HepG2 (cell line): Measurements from ENCODE around the gene VPS18. TPM values are rescaled to one million over a fixed set of nuclear protein-coding genes. Genes with fewer than 3 reads are reported as not detected.

Source experiments
- ATAC-seq: fragments of 200-7000 bp; cut with Tn5 transposase; 3 replicates; pipeline ENCODE4 v1.9.1; 2020; ENCODE audit warnings: mild to moderate bottlenecking, moderate library complexity
- BruUV-seq: library from RNA; stranded (reverse); fragments of 400-500 nt; replicated peaks from 2 replicates; lab custom pipeline; 2021; lab: Mats Ljungman, UMichigan
- CTCF ChIA-PET: fragments of 300-600 bp; formaldehyde crosslinking; extraction: SDS; loops from one replicate; lab custom pipeline; 2021; ENCODE audit warnings: low total read pairs, inconsistent platforms, low intra/inter-chr PET ratio; lab: Yijun Ruan, JAX
- POLR2A ChIA-PET: fragments of 350-600 bp; sonication (Branson Sonifier 250); formaldehyde crosslinking; loops from one replicate; lab custom pipeline; 2020; ENCODE audit warnings: antibody characterized with exemption, inconsistent platforms; lab: Yijun Ruan, JAX
- DNase-seq: peaks from one replicate; pipeline ENCODE4 v3.0.0-alpha.2; 2015; ENCODE audit warnings: low spot score
- FAIRE-seq: peaks from 3 replicates; lab custom pipeline; 2011; peaks lifted over from hg19 to GRCh38; lab: Jason Lieb, UNC
- H2AFZ ChIP-seq: one replicate; pipeline ENCODE4 v1.6.1; 2011; ENCODE audit warnings: low read length, inconsistent platforms
- H3K27ac ChIP-seq: fragments of 300-600 bp; 3 replicates; pipeline ENCODE4 v1.8.0; 2011; ENCODE audit warnings: mixed run types, mild to moderate bottlenecking, mixed read lengths, low read length, inconsistent platforms; ENCODE audit not compliant: insufficient read depth; ENCODE audit errors: extremely low read length
- H3K27me3 ChIP-seq, 2 experiments: fragments of 200-600 bp in 1 of 2; 2 replicates in 1 of 2; 3 replicates in 1 of 2; pipeline versions ENCODE4 v1.6.0 to v1.8.0; 2011; ENCODE audit warnings: low read length in 2 of 2, mild to moderate bottlenecking in 2 of 2, moderate library complexity in 2 of 2, inconsistent platforms in 1 of 2; ENCODE audit not compliant: insufficient read depth in 2 of 2, control insufficient read depth in 1 of 2
- H3K36me3 ChIP-seq, 2 experiments: fragments of 200-600 bp in 1 of 2; replicated peaks in 1 of 2; 2 replicates in 1 of 2; 3 replicates in 1 of 2; pipeline versions ENCODE4 v1.5.1 to v1.8.0; 2011; ENCODE audit warnings: low read length in 2 of 2, inconsistent platforms in 1 of 2; ENCODE audit not compliant: insufficient read depth in 2 of 2, control insufficient read depth in 1 of 2
- H3K4me1 ChIP-seq: 2 replicates; pipeline ENCODE4 v1.5.1; 2012; ENCODE audit warnings: low read length, inconsistent platforms; ENCODE audit not compliant: insufficient read depth
- H3K4me2 ChIP-seq: 2 replicates; pipeline ENCODE4 v1.6.0; 2011; ENCODE audit warnings: low read depth, low read length, inconsistent platforms
- H3K4me3 ChIP-seq, 3 experiments: fragments of 200-600 bp in 1 of 3; sonication (generic), shearing (Covaris generic) in 1 of 3; replicated peaks in 1 of 3; 2 replicates each; pipeline ENCODE4 v1.5.1; 2011 to 2016; ENCODE audit warnings: low read length in 3 of 3, inconsistent platforms in 2 of 3, low read depth in 2 of 3, mild to moderate bottlenecking in 2 of 3, control low read depth in 1 of 3, mixed read lengths in 1 of 3; ENCODE audit not compliant: insufficient read depth in 1 of 3
- H3K79me2 ChIP-seq: one replicate; pipeline ENCODE4 v1.6.1; 2011; ENCODE audit warnings: low read length, inconsistent platforms; ENCODE audit not compliant: insufficient read depth
- H3K9ac ChIP-seq: 2 replicates; pipeline ENCODE4 v1.6.0; 2011; ENCODE audit warnings: mild to moderate bottlenecking, low read depth, low read length, inconsistent platforms; ENCODE audit not compliant: insufficient read depth
- H3K9me3 ChIP-seq: 2 replicates; pipeline ENCODE4 v1.5.1; 2012; ENCODE audit warnings: mild to moderate bottlenecking, low read length
- H4K20me1 ChIP-seq: 2 replicates; pipeline ENCODE4 v1.6.0; 2011; ENCODE audit warnings: inconsistent platforms, mild to moderate bottlenecking, low read length, moderate library complexity; ENCODE audit not compliant: insufficient read depth
- HIVEP1 ChIP-seq: sonication (generic); formaldehyde crosslinking; IDR thresholded peaks from 2 replicates; pipeline ENCODE4 v1.4.0; 2020; ENCODE audit warnings: mild to moderate bottlenecking, missing genetic modification reagents
- HNF4A ChIP-seq: sonication (generic); formaldehyde crosslinking; IDR thresholded peaks from 2 replicates; pipeline ENCODE4 v1.4.0; 2020; ENCODE audit warnings: missing genetic modification reagents
- SALL1 ChIP-seq: sonication (generic); formaldehyde crosslinking; IDR thresholded peaks from 2 replicates; pipeline ENCODE4 v1.8.0; 2022; ENCODE audit warnings: mild to moderate bottlenecking, missing genetic modification reagents
- SOX5 ChIP-seq: IDR thresholded peaks from 2 replicates; pipeline ENCODE4 v1.6.1; 2016; ENCODE audit warnings: borderline replicate concordance
- ZNF292 ChIP-seq: sonication (generic); formaldehyde crosslinking; IDR thresholded peaks from 2 replicates; pipeline ENCODE4 v1.8.1; 2022; ENCODE audit warnings: mild to moderate bottlenecking, low read depth, missing genetic modification reagents, borderline replicate concordance
- WGBS: methylation state at CpG from one replicate; pipeline ENCODE4 v1.1.6; 2017; ENCODE audit warnings: low lambda C conversion rate; 5-methylcytosine and 5-hydroxymethylcytosine counted together
- in situ Hi-C: cut with HindIII; loops from 2 replicates; pipeline ENCODE4 v1.10.0; 2017; ENCODE audit warnings: low pct_unique_long_range_greater_than_20kb; ENCODE audit not compliant: extremely low pct_ligation_motif_present
- intact Hi-C: fragments of 100-400 bp; cut with micrococcal nuclease; formaldehyde crosslinking; loops from one replicate; pipeline ENCODE4 v1.10.0; 2022; ENCODE audit not compliant: unreplicated experiment
- polyA plus RNA-seq, 8 experiments: library from polyadenylated mRNA; depleted of rRNA in 3 of 8; stranded (reverse) in 7 of 8; unstranded in 1 of 8; fragments of >200 nt; fragmentation: Illumina TruSeq in 4 of 8; extraction: Trizol in 4 of 8; gene quantifications; 2 replicates each; pipeline versions ENCODE4 v1.2.1 to v1.2.3, GENCODE V29; 2011 to 2016; ENCODE audit warnings: low read depth in 4 of 8, missing spikeins in 1 of 8, mixed read lengths in 1 of 8; ENCODE audit not compliant: insufficient read depth in 1 of 8
- total RNA-seq, 5 experiments: library from RNA; depleted of rRNA; stranded (reverse); fragments of >200 nt; fragmentation: Illumina TruSeq; extraction: Trizol; gene quantifications; 2 replicates each; pipeline ENCODE4 v1.2.3, GENCODE V29; 2016; ENCODE audit warnings: low read depth in 1 of 5
- TF ChIP-seq, protein P1 (sequence below): sonication (generic); formaldehyde crosslinking; IDR thresholded peaks from 2 replicates; pipeline ENCODE4 v1.4.0; 2020; ENCODE audit warnings: missing genetic modification reagents
- TF ChIP-seq, protein P2 (sequence below): sonication (generic); formaldehyde crosslinking; IDR thresholded peaks from 2 replicates; pipeline ENCODE4; 2020; ENCODE audit warnings: missing genetic modification reagents, mild to moderate bottlenecking, borderline replicate concordance
- TF ChIP-seq, protein P3 (sequence below), 2 experiments: fragments of 450-650 bp in 1 of 2; sonication (generic) in 1 of 2; formaldehyde crosslinking; IDR thresholded peaks; 2 replicates each; pipeline versions ENCODE4 v1.5.0 to v1.8.0; 2020 to 2022; ENCODE audit warnings: mild to moderate bottlenecking in 1 of 2, missing genetic modification reagents in 1 of 2
- TF ChIP-seq, protein P4 (sequence below): sonication (generic); formaldehyde crosslinking; IDR thresholded peaks from 2 replicates; pipeline ENCODE4 v1.4.0; 2020; ENCODE audit warnings: missing genetic modification reagents
- TF ChIP-seq, protein P5 (sequence below): sonication (generic); formaldehyde crosslinking; IDR thresholded peaks from 2 replicates; pipeline ENCODE4 v1.4.0; 2020; ENCODE audit warnings: missing genetic modification reagents

VPS18 gene
- total and polyA plus RNA-seq, 2 of the 13 experiments (the other 11 are each of a cell fraction or from before 2014, with no cell fraction given): 5.8 to 17.0 TPM

DNA sequence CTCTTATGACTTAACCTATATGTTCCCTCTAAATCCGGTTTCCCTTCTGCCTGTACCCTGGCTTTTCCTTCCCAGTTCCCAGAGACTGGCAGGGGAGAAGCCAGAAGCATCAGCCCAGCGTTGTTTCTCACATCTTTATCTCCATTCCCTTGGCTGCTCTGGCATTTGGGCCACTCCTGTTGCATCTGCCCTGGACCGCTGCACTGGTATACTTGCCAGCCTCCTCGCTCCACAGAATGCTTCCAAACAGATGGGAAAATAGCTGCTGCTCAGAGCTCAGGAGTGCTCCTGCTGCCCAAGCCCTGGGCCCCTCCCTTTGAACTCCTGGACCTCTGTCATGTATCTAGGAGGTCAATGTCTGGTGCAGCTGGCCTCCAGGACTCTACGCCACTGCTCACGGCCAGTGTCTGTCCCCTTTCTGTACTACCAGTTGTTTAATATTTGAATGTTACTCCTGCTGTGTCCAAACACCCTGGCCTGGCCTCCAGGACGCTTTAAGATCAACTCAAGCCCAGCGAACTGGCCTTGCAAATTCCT, 43.6 kb upstream of the VPS18 start:
- intact Hi-C loops (no loop called here), in situ Hi-C loops (no loop called here)
- POLR2A ChIA-PET: interaction anchor here (0.8 kb wide), 1 partner anchor 8 kb away, joined by 3 read pairs; no protein-coding TSS in a partner anchor
- H4K20me1 ChIP-seq: no peaks in the 10 kb centered on the region
- H3K79me2 ChIP-seq: no peaks in the 10 kb centered on the region
- peaks cover 49% of the 10 kb centered on the region for H3K4me1 ChIP-seq
- no peak overlapping the region for H3K9ac ChIP-seq
- no peaks in the 10 kb centered on the region for H3K36me3 ChIP-seq
- CTCF ChIA-PET: no interaction called here
- peak overlapping the region; percentile 54 for H3K4me2 ChIP-seq
- no peak overlapping the region for H2AFZ ChIP-seq
- no TSS peak for BruUV-seq
- no peaks in the 10 kb centered on the region for H3K9me3 ChIP-seq
- H3K27ac ChIP-seq: no peak overlapping the region
- 21% methylated on average over 8 of the region's 8 CpGs for WGBS
- H3K27me3 ChIP-seq: no peaks in the 10 kb centered on the region
- peak; percentile 48 for DNase-seq
- peak overlapping the region in 1 of 3 experiments; percentile 33; a peak in 1 of 6 replicates for H3K4me3 ChIP-seq
- FAIRE-seq: peak; percentile 61
- ATAC-seq: peak; percentile 73
- TF ChIP-seq, protein P1, sequence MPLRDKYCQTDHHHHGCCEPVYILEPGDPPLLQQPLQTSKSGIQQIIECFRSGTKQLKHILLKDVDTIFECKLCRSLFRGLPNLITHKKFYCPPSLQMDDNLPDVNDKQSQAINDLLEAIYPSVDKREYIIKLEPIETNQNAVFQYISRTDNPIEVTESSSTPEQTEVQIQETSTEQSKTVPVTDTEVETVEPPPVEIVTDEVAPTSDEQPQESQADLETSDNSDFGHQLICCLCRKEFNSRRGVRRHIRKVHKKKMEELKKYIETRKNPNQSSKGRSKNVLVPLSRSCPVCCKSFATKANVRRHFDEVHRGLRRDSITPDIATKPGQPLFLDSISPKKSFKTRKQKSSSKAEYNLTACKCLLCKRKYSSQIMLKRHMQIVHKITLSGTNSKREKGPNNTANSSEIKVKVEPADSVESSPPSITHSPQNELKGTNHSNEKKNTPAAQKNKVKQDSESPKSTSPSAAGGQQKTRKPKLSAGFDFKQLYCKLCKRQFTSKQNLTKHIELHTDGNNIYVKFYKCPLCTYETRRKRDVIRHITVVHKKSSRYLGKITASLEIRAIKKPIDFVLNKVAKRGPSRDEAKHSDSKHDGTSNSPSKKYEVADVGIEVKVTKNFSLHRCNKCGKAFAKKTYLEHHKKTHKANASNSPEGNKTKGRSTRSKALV: 0 out of 2 replicates have a peak, but pooled peaks have one; percentile 28
- TF ChIP-seq HNF4A (CRISPR knock-in tag): peak; percentile 77
- TF ChIP-seq, protein P2, sequence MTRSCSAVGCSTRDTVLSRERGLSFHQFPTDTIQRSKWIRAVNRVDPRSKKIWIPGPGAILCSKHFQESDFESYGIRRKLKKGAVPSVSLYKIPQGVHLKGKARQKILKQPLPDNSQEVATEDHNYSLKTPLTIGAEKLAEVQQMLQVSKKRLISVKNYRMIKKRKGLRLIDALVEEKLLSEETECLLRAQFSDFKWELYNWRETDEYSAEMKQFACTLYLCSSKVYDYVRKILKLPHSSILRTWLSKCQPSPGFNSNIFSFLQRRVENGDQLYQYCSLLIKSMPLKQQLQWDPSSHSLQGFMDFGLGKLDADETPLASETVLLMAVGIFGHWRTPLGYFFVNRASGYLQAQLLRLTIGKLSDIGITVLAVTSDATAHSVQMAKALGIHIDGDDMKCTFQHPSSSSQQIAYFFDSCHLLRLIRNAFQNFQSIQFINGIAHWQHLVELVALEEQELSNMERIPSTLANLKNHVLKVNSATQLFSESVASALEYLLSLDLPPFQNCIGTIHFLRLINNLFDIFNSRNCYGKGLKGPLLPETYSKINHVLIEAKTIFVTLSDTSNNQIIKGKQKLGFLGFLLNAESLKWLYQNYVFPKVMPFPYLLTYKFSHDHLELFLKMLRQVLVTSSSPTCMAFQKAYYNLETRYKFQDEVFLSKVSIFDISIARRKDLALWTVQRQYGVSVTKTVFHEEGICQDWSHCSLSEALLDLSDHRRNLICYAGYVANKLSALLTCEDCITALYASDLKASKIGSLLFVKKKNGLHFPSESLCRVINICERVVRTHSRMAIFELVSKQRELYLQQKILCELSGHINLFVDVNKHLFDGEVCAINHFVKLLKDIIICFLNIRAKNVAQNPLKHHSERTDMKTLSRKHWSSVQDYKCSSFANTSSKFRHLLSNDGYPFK (CRISPR knock-in tag): peak; percentile 20; the same call in 1 of the 2 replicates
- TF ChIP-seq HIVEP1: 0 out of 2 replicates have a peak, but pooled peaks have one; percentile 27
- peak; percentile 66; the same call in 1 of the 2 replicates for TF ChIP-seq ZNF292 (CRISPR knock-in tag)
- TF ChIP-seq, protein P3, sequence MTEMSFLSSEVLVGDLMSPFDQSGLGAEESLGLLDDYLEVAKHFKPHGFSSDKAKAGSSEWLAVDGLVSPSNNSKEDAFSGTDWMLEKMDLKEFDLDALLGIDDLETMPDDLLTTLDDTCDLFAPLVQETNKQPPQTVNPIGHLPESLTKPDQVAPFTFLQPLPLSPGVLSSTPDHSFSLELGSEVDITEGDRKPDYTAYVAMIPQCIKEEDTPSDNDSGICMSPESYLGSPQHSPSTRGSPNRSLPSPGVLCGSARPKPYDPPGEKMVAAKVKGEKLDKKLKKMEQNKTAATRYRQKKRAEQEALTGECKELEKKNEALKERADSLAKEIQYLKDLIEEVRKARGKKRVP (CRISPR knock-in tag; IDR thresholded peaks at IDR 0.05): no peak
- peak; percentile 40; the same call in 1 of the 2 replicates for TF ChIP-seq SALL1 (CRISPR knock-in tag)
- TF ChIP-seq SOX5 (CRISPR knock-in tag): 0 out of 2 replicates have a peak, but pooled peaks have one; percentile 9
- TF ChIP-seq, protein P4, sequence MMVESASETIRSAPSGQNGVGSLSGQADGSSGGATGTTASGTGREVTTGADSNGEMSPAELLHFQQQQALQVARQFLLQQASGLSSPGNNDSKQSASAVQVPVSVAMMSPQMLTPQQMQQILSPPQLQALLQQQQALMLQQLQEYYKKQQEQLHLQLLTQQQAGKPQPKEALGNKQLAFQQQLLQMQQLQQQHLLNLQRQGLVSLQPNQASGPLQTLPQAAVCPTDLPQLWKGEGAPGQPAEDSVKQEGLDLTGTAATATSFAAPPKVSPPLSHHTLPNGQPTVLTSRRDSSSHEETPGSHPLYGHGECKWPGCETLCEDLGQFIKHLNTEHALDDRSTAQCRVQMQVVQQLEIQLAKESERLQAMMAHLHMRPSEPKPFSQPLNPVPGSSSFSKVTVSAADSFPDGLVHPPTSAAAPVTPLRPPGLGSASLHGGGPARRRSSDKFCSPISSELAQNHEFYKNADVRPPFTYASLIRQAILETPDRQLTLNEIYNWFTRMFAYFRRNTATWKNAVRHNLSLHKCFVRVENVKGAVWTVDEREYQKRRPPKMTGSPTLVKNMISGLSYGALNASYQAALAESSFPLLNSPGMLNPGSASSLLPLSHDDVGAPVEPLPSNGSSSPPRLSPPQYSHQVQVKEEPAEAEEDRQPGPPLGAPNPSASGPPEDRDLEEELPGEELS (CRISPR knock-in tag): 0 out of 2 replicates have a peak, but pooled peaks have one; percentile 13
- TF ChIP-seq, protein P5, sequence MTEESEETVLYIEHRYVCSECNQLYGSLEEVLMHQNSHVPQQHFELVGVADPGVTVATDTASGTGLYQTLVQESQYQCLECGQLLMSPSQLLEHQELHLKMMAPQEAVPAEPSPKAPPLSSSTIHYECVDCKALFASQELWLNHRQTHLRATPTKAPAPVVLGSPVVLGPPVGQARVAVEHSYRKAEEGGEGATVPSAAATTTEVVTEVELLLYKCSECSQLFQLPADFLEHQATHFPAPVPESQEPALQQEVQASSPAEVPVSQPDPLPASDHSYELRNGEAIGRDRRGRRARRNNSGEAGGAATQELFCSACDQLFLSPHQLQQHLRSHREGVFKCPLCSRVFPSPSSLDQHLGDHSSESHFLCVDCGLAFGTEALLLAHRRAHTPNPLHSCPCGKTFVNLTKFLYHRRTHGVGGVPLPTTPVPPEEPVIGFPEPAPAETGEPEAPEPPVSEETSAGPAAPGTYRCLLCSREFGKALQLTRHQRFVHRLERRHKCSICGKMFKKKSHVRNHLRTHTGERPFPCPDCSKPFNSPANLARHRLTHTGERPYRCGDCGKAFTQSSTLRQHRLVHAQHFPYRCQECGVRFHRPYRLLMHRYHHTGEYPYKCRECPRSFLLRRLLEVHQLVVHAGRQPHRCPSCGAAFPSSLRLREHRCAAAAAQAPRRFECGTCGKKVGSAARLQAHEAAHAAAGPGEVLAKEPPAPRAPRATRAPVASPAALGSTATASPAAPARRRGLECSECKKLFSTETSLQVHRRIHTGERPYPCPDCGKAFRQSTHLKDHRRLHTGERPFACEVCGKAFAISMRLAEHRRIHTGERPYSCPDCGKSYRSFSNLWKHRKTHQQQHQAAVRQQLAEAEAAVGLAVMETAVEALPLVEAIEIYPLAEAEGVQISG: 0 out of 2 replicates have a peak, but pooled peaks have one; percentile 34
